GM03348 (cell line): ENCODE measurements around the gene WARS2.

Source experiments
- DNase-seq: peaks from one replicate; pipeline ENCODE4 v3.0.0; 2012; ENCODE audit warnings: low spot score

WARS2 gene

GRCh38 chr1:119081700-119082099 lies 58.8 kb downstream of the WARS2 start:
- DNase-seq, result peak; percentile 17

- peak; percentile 11 for DNase-seq
Observed at GRCh38 chr1:119081267-119081666, 59.2 kb downstream of the WARS2 start.

GRCh38 chr1:119080586-119080985 lies 59.9 kb downstream of the WARS2 start:
- peak; percentile 84 for DNase-seq

DNA sequence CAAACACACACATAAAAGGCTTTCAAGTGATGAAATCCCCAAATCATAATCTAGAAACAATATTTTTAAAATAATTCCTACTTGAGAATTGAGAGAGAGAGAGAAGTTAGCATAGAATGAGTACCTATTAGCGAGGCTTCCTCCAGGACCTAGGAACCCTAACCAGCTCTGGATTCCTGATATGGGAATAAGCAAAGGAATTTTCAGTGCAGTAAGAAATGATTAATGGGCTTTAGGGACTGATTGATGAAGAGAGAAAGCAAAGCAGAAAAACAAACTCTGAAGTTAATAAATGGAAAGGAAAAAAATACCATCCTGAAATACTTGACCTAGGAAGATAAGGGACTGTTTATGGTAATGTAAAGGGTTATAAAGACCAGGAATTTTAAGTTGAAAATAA lies 60.6 kb downstream of the WARS2 start:
- DNase-seq, result no peak

- DNase-seq, result peak; percentile 77
Observed at GRCh38 chr1:119075614-119076013, 64.8 kb downstream of the WARS2 start.

DNA sequence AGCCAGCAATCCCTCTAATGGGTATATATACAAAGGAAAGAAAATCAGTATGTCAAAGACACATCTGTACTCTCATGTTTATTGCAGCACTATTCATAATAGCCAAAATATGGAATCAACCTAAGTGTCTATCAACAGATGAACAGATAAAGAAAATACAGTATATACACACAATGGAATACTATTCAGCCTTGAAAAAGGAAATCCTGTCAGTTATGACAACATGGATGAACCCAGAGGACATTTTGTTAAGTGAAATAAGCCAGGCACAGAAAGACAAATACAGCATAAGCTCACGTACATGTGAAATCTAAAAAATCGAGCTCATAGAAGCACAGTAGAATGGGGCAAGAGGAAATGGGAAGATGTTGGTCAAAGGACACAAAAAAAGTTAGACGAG lies 69.1 kb downstream of the WARS2 start:
- no peak for DNase-seq

DNA sequence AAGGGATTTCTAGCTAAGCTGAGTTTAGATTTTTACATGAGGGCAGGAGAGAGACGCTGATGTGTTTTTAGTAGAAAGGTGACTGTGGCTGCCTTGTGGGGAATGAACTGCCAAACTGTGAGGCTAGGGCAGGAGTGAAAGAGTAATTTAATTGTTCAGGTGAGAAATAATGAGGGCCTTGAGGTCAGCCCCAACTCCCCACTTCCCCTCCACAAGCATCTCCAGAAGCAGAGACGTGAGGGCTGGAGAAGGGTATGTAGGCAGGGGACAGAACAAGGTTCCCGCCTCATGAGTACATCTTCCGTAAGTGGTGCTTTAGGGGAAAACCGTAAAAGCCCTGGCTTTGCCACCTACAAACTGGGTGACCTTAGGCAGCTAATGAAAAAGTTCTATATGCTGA lies 70.8 kb downstream of the WARS2 start:
- DNase-seq, result no peak

- DNase-seq, result no peak
Observed at GRCh38 chr1:119068427-119068826, 72.0 kb downstream of the WARS2 start.

DNA sequence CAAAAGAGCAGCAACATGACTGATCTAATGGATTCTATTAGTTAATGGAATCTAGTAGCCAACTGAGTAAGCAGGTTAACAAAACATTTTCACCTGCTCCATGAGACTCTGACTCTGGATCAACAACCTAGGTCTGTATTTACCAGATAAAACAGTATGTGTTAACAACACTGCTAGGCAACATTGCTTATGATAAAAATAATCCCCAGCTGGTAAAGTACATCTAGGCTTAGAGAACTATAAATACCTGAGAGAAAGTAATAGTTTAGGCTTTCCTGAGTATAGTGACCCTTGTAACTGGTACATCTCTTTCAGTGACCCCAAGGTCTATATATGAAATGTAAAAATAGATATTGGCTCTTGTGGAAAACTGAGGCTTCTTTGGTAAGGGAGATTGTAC lies 78.8 kb downstream of the WARS2 start:
- no peak for DNase-seq

DNA sequence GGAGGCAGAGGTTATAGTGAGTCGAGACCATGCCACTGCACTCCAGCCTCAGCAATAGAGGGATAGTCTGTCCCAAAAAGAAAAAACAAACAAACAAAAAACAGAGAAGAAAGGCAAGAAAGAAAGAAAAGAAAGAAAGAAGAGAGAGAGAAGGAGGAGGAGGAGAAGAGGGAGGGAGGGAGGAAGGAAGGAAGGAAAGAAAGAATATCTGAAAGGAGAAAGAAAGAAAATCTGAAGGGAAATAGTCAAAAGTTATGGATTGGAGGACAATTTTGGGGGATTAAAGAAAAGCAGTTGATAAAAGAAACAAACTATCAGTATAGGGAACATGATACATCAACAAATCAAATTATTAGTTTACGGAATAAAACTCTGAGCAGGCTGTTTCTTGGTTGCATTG lies 84.9 kb downstream of the WARS2 start:
- DNase-seq, result no peak

GRCh38 chr1:119053917-119054316 lies 86.5 kb downstream of the WARS2 start:
- DNase-seq, result no peak

- DNase-seq, result no peak
Observed at GRCh38 chr1:119052267-119052666, 88.2 kb downstream of the WARS2 start.

DNA sequence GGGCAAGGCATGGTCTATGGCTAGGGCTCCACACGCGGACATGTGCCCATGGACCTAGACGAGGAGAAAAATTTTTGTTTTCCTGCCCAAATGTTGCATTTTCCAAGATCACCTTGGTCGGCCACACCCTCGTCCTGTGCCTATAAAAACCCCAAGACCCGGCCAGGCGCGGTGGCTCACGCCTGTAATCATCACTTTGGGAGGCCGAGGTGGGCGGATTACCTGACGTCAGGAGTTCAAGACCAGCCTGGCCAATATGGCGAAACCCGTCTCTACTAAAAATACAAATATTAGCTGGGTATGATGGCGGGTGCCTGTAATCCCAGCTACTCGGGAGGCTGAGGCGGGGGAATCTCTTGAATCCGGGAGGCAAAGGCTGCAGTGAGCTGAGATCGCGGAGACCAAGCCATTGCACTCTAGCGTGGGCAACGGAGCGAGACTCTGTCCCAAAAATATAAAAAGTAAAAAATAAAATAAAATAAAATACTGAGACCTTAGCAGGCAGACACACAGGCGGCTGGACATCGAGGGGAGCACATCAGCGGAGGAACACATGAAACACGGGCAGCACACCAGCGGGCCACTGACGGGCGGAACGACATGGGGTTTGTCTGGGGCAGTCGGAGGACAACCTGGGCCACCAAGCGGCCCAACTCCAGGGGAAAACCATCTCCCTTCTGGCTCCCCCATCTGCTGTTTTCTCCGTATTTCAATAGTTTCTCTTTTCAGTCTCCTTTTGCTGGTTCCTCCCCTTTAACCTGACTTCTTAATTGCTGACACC lies 91.6 kb downstream of the WARS2 start:
- DNase-seq, result no peak

GRCh38 chr1:119046785-119047438 lies 93.5 kb downstream of the WARS2 start:
- peak; percentile 65 for DNase-seq

- no peak for DNase-seq
Observed at GRCh38 chr1:119046429-119046784, 94.0 kb downstream of the WARS2 start.

GRCh38 chr1:119045096-119045746 lies 95.2 kb downstream of the WARS2 start:
- no peak for DNase-seq

DNA sequence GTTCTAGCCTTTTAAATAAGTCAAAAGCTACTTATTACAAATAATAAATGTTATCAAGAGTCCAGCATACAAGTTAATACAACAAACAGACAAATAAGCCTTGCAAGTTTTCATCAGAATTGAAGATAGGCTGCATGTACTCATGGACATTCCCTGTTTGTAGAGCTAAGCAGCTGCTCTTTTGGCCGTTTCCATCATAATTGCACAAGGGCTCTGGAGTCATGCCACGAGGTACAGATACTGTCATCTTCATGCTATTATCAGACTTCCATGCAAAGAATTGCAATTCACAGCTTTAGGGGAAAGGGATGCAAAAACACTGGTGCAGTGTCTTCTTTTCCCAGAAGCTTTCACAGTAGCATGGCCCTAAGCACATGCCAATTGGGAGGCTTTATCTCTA lies 99.5 kb downstream of the WARS2 start:
- peak; percentile 50 for DNase-seq

DNA sequence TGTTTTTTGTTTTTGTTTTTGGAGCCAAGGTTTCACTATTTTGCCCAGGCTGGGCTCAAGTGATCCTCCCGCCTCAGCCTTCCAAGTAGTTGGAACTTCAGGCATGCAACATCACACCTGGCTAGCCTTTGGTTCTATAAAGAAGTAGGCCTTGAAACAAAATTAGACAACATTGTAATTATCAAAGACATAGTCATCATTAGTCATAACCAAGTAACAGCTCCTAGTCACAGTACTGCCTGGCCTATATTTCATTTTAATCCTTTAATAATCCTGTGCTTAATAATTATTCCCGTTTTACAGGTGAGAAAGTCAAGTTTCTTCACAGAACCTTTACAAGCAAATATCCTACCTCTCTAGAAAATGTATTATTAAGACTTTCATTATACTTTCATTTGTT lies 100.0 kb downstream of the WARS2 start:
- no peak for DNase-seq

DNA sequence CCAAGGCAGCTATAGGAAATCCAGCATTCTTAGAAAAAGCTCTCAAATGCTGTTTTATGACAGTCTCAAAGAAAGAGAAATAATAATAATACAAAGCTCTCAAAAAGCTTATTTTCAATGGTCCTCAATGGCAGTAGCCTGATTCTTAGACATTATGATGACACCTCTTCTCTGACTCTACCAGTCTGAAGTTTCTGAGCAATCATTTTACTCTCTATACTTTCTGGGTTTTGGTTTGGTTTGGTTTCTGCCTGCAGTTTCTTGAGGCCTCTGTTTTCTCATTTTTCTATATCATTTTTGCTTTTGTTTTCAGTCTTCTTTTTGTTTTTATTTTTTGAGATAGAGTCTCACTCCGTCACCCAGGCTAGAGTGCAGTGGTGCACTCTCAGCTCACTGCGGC lies 102.1 kb downstream of the WARS2 start:
- DNase-seq, result no peak

GRCh38 chr1:119034359-119034758 lies 106.1 kb downstream of the WARS2 start:
- no peak for DNase-seq

- no peak for DNase-seq
Observed at GRCh38 chr1:119032986-119033385, 107.5 kb downstream of the WARS2 start.

GRCh38 chr1:119027759-119028158 lies 112.7 kb downstream of the WARS2 start:
- DNase-seq, result no peak

GRCh38 chr1:119026956-119027355 lies 113.5 kb downstream of the WARS2 start:
- no peak for DNase-seq
